Mesendoderm (in vitro differentiated cells): ENCODE measurements around the gene ANKS3.
A peak's percentile ranks its signal among the peaks of the same experiment; 100 is the strongest.
"Not testable (repeated sequence)": the region's sequence is repeated elsewhere in the genome, so short reads cannot be mapped to it uniquely, and the experiment has no call there.

Experiments
- DNase-seq: peaks from one replicate; pipeline ENCODE4 v3.0.0; 2013
- H2AK5ac ChIP-seq: 2 replicates; pipeline ENCODE4 v1.6.1; 2013; ENCODE audit warnings: low read length, inconsistent platforms
- H2BK120ac ChIP-seq: 2 replicates; pipeline ENCODE4 v1.6.1; 2013; ENCODE audit warnings: low read depth, mild to moderate bottlenecking, low read length, moderate library complexity, mixed read lengths
- H2BK15ac ChIP-seq: replicated peaks from 2 replicates; pipeline ENCODE4 v1.6.1; 2013; ENCODE audit warnings: low read depth, mild to moderate bottlenecking, moderate library complexity
- H2BK5ac ChIP-seq: 2 replicates; pipeline ENCODE4 v1.6.1; 2013; ENCODE audit warnings: low read length, inconsistent platforms
- H3K18ac ChIP-seq: 2 replicates; pipeline ENCODE4 v1.6.1; 2013; ENCODE audit warnings: mild to moderate bottlenecking, low read length, mixed read lengths
- H3K23ac ChIP-seq: one replicate; pipeline ENCODE4 v1.6.1; 2013; ENCODE audit warnings: low read length
- H3K27ac ChIP-seq: 2 replicates; pipeline ENCODE4 v1.5.1; 2013; ENCODE audit warnings: low read depth, mild to moderate bottlenecking, inconsistent platforms, low read length, moderate library complexity
- H3K27me3 ChIP-seq: 2 replicates; pipeline ENCODE4 v1.6.1; 2013; ENCODE audit warnings: low read length, control low read depth, mild to moderate bottlenecking, inconsistent platforms; ENCODE audit not compliant: insufficient read depth, poor library complexity
- H3K36me3 ChIP-seq: 2 replicates; pipeline ENCODE4 v1.6.1; 2013; ENCODE audit warnings: low read length, inconsistent platforms; ENCODE audit not compliant: control insufficient read depth, insufficient read depth
- H3K4ac ChIP-seq: one replicate; pipeline ENCODE4 v1.6.1; 2013; ENCODE audit warnings: low read depth, mild to moderate bottlenecking, low read length, moderate library complexity
- H3K4me1 ChIP-seq: 2 replicates; pipeline ENCODE4 v1.6.1; 2013; ENCODE audit warnings: low read depth, low read length, inconsistent platforms; ENCODE audit not compliant: control insufficient read depth
- H3K4me2 ChIP-seq: 2 replicates; pipeline ENCODE4 v1.6.1; 2013; ENCODE audit warnings: low read length
- H3K4me3 ChIP-seq: 2 replicates; pipeline ENCODE4 v1.5.1; 2013; ENCODE audit warnings: mild to moderate bottlenecking, low read length
- H3K56ac ChIP-seq: one replicate; pipeline ENCODE4 v1.6.1; 2013; ENCODE audit warnings: low read length
- H3K79me1 ChIP-seq: 2 replicates; pipeline ENCODE4 v1.6.1; 2013; ENCODE audit warnings: low read length, inconsistent platforms
- H3K79me2 ChIP-seq: 2 replicates; pipeline ENCODE4 v1.6.1; 2013; ENCODE audit warnings: mild to moderate bottlenecking, low read length; ENCODE audit not compliant: control insufficient read depth, insufficient read depth
- H3K9ac ChIP-seq: 2 replicates; pipeline ENCODE4 v1.6.1; 2013; ENCODE audit warnings: low read length, inconsistent platforms
- H4K5ac ChIP-seq: one replicate; pipeline ENCODE4 v1.6.1; 2013; ENCODE audit warnings: low read length
- H4K8ac ChIP-seq: one replicate; pipeline ENCODE4 v1.6.1; 2013; ENCODE audit warnings: low read depth, mild to moderate bottlenecking, control low read depth, low read length, moderate library complexity
- WGBS: extraction: QIAGEN DNeasy Blood & Tissue Kit; methylation state at CpG from one replicate; pipeline ENCODE4 v1.1.7; 2013; ENCODE audit warnings: low lambda C conversion rate, missing lambda C conversion rate; ENCODE audit not compliant: insufficient coverage; ENCODE audit errors: extremely low coverage; 5-methylcytosine and 5-hydroxymethylcytosine counted together

The ANKS3 gene

GRCh38 chr16:4746215-4746614 lies 12.1 kb upstream of the ANKS3 start:
- no peaks in the 10 kb centered on the region for H3K27me3 ChIP-seq
- no peaks in the 10 kb centered on the region for H3K79me1 ChIP-seq
- no peak overlapping the region for H3K4me3 ChIP-seq
- no peak overlapping the region for H3K4ac ChIP-seq
- DNase-seq = no peak
- no peak overlapping the region for H3K23ac ChIP-seq
- H2BK15ac ChIP-seq = no peak overlapping the region
- no peak overlapping the region for H3K4me2 ChIP-seq
- no peak overlapping the region for H2BK5ac ChIP-seq
- H3K79me2 ChIP-seq = no peaks in the 10 kb centered on the region
- no peak overlapping the region for H3K27ac ChIP-seq
- H2AK5ac ChIP-seq = no peak overlapping the region
- H3K36me3 ChIP-seq = peaks cover 3% of the 10 kb centered on the region
- no peak overlapping the region for H3K18ac ChIP-seq
- no peak overlapping the region for H3K9ac ChIP-seq
- H3K56ac ChIP-seq = no peak overlapping the region
- WGBS = no CpG with 5 or more reads among the region's 8 CpGs
- no peak overlapping the region for H4K5ac ChIP-seq
- no peak overlapping the region for H2BK120ac ChIP-seq
- H4K8ac ChIP-seq = no peak overlapping the region
- no peaks in the 10 kb centered on the region for H3K4me1 ChIP-seq

DNA sequence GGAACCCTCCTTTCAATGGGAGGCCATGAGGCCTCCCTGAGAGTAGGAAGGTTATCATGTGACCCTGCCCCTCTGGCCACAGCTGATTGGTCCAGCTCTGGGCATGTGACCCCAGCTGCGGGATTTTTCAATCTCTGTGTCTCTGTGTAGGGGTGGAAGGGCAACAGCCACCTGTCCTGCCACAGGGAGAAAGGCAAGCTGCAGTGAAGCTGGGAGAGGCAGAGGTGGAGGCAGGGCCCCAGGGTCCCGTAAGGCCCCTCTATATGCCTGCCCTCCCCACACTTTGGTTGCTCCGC lies 11.2 kb upstream of the ANKS3 start:
- no peak overlapping the region for H3K18ac ChIP-seq
- no peak overlapping the region for H2BK5ac ChIP-seq
- H4K5ac ChIP-seq = no peak overlapping the region
- H3K9ac ChIP-seq = no peak overlapping the region
- H2BK15ac ChIP-seq = no peak overlapping the region
- H3K4ac ChIP-seq = no peak overlapping the region
- no peak overlapping the region for H2AK5ac ChIP-seq
- no peak overlapping the region for H3K27ac ChIP-seq
- H3K27me3 ChIP-seq = no peaks in the 10 kb centered on the region
- H3K79me1 ChIP-seq = no peaks in the 10 kb centered on the region
- H3K79me2 ChIP-seq = no peaks in the 10 kb centered on the region
- no peak overlapping the region for H4K8ac ChIP-seq
- H3K36me3 ChIP-seq = no peaks in the 10 kb centered on the region
- peak; percentile 33 for DNase-seq
- no peak overlapping the region for H3K4me3 ChIP-seq
- no peak overlapping the region for H3K23ac ChIP-seq
- H3K4me1 ChIP-seq = no peaks in the 10 kb centered on the region
- no peak overlapping the region for H2BK120ac ChIP-seq
- WGBS = no CpG with 5 or more reads among the region's 3 CpGs
- H3K56ac ChIP-seq = no peak overlapping the region
- H3K4me2 ChIP-seq = no peak overlapping the region

- H3K79me1 ChIP-seq = no peaks in the 10 kb centered on the region
- no peak overlapping the region for H2AK5ac ChIP-seq
- H3K79me2 ChIP-seq = no peaks in the 10 kb centered on the region
- no peak overlapping the region for H2BK15ac ChIP-seq
- H3K36me3 ChIP-seq = no peaks in the 10 kb centered on the region
- no peak overlapping the region for H3K4me2 ChIP-seq
- no peak overlapping the region for H3K27ac ChIP-seq
- no peak overlapping the region for H3K9ac ChIP-seq
- H2BK5ac ChIP-seq = no peak overlapping the region
- no peak overlapping the region for H3K23ac ChIP-seq
- H3K4me3 ChIP-seq = no peak overlapping the region
- no peak overlapping the region for H3K4ac ChIP-seq
- H3K18ac ChIP-seq = no peak overlapping the region
- H3K4me1 ChIP-seq = no peaks in the 10 kb centered on the region
- H4K5ac ChIP-seq = no peak overlapping the region
- no peak overlapping the region for H2BK120ac ChIP-seq
- DNase-seq = no peak
- no peak overlapping the region for H4K8ac ChIP-seq
- H3K27me3 ChIP-seq = no peaks in the 10 kb centered on the region
- WGBS = no CpG with 5 or more reads among the region's 13 CpGs
- no peak overlapping the region for H3K56ac ChIP-seq
Measured at GRCh38 chr16:4744555-4745273, 10.6 kb upstream of the ANKS3 start.

GRCh38 chr16:4743226-4743878 lies 9.3 kb upstream of the ANKS3 start:
- no peak overlapping the region for H3K27ac ChIP-seq
- H3K27me3 ChIP-seq = no peaks in the 10 kb centered on the region
- no peak overlapping the region for H3K56ac ChIP-seq
- no peaks in the 10 kb centered on the region for H3K79me1 ChIP-seq
- H3K79me2 ChIP-seq = no peaks in the 10 kb centered on the region
- H2BK5ac ChIP-seq = no peak overlapping the region
- no peak overlapping the region for H4K5ac ChIP-seq
- H2BK15ac ChIP-seq = no peak overlapping the region
- no peak overlapping the region for H4K8ac ChIP-seq
- H3K4ac ChIP-seq = no peak overlapping the region
- no peak overlapping the region for H3K4me2 ChIP-seq
- H3K36me3 ChIP-seq = no peaks in the 10 kb centered on the region
- no peak overlapping the region for H2BK120ac ChIP-seq
- H3K4me3 ChIP-seq = no peak overlapping the region
- no CpG with 5 or more reads among the region's 14 CpGs for WGBS
- no peak for DNase-seq
- H3K23ac ChIP-seq = no peak overlapping the region
- no peaks in the 10 kb centered on the region for H3K4me1 ChIP-seq
- H3K18ac ChIP-seq = no peak overlapping the region
- H3K9ac ChIP-seq = no peak overlapping the region
- no peak overlapping the region for H2AK5ac ChIP-seq

DNA sequence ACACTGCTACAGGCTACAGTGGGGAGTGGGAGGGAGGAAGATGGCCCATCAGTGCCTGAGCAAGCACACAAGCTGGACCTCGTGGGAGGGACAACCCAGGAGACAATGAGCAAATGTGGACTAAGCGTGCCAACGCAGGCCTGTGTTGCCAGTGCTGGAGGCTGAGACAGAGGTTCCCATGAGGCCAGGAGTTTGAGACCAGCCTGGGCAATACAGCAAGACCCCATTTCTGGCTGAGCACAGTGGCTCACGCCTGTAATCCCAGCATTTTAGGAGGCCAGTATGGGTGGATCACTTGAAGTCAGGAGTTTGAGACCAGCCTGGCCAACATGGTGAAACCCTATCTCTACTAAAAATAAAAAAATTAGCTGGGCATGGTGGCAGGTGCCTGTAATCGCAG lies 4.3 kb upstream of the ANKS3 start:
- H3K79me2 ChIP-seq, H2BK15ac ChIP-seq, DNase-seq, H3K79me1 ChIP-seq, H3K9ac ChIP-seq, H3K36me3 ChIP-seq, H3K18ac ChIP-seq, H3K4ac ChIP-seq, H3K4me1 ChIP-seq, H3K27me3 ChIP-seq, H3K27ac ChIP-seq, H2BK5ac ChIP-seq, H3K4me2 ChIP-seq, H3K23ac ChIP-seq, H2AK5ac ChIP-seq, H4K5ac ChIP-seq, H4K8ac ChIP-seq, H3K4me3 ChIP-seq, H2BK120ac ChIP-seq: not testable (repeated sequence)
- H3K56ac ChIP-seq = peak overlapping the region; percentile 15
- WGBS = no CpG with 5 or more reads among the region's 5 CpGs

DNA sequence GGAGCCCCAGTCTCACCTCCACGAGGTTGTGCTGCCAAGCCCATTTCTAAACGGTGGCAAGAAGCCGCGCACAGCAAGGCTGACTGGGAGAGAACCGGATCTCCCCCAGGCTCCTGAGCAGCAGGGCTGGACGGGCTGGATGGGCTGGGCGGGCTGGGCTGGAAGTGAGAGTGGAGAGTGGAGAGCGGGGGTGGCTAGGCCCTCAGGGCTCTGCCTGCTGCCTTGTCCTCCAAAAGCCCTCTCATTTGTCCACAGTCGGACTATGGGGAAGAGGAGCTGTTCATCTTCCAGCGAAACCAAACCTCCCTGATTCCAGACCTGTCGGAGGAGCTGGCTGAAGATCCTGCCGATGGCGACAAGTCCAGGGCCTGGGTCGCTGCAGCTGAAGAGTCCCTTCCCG lies 3.5 kb upstream of the ANKS3 start:
- Histone ChIP-seq H2AK5ac (no peak overlapping the region), H3K56ac (no peak overlapping the region), H3K4ac (no peak overlapping the region), H3K23ac (no peak overlapping the region), H3K4me3 (no peak overlapping the region), H3K4me1 (no peaks in the 10 kb centered on the region), H2BK120ac (no peak overlapping the region), H3K27ac (no peak overlapping the region), H3K79me1 (no peaks in the 10 kb centered on the region), H3K9ac (no peak overlapping the region), H2BK15ac (no peak overlapping the region), H3K36me3 (no peaks in the 10 kb centered on the region), H3K27me3 (no peaks in the 10 kb centered on the region), H3K79me2 (peaks cover 3% of the 10 kb centered on the region), H2BK5ac (no peak overlapping the region), H3K18ac (no peak overlapping the region), H4K5ac (no peak overlapping the region), H4K8ac (no peak overlapping the region), H3K4me2 (no peak overlapping the region)
- no peak for DNase-seq
- WGBS = no CpG with 5 or more reads among the region's 15 CpGs
